Neural crest cell (in vitro differentiated cells): Measurements from ENCODE around the gene ITIH3. TPM values are rescaled to one million over a fixed set of nuclear protein-coding genes. Genes with fewer than 3 reads are reported as not detected.
A peak's percentile ranks its signal among the peaks of the same experiment; 100 is the strongest.

ENCODE experiments used
- DNase-seq: peaks from one replicate; pipeline ENCODE4 v3.0.0; 2021; ENCODE audit warnings: low read depth, mixed read lengths, low spot score
- H3K27ac Mint-ChIP-seq: one replicate; pipeline ENCODE4 v1.8.0; 2021; ENCODE audit warnings: mild to moderate bottlenecking, mixed read lengths; ENCODE audit not compliant: unreplicated experiment
- H3K27me3 Mint-ChIP-seq: 2 replicates; pipeline ENCODE4 v1.8.0; 2021; ENCODE audit warnings: low read depth, mild to moderate bottlenecking, mixed read lengths
- H3K36me3 Mint-ChIP-seq: 2 replicates; pipeline ENCODE4 v1.8.0; 2021; ENCODE audit warnings: low read depth, mild to moderate bottlenecking, mixed read lengths
- H3K4me1 Mint-ChIP-seq: 2 replicates; pipeline ENCODE4 v1.8.0; 2021; ENCODE audit warnings: mixed read lengths
- H3K4me3 Mint-ChIP-seq: one replicate; pipeline ENCODE4 v1.8.0; 2021; ENCODE audit warnings: mild to moderate bottlenecking, mixed read lengths
- H3K9me3 Mint-ChIP-seq: 2 replicates; pipeline ENCODE4 v1.8.0; 2021; ENCODE audit warnings: mixed read lengths
- CTCF ChIP-seq: fragments of 200-600 bp; sonication (generic); conservative IDR thresholded peaks from 2 replicates; pipeline ENCODE4 v1.5.0; 2021; ENCODE audit warnings: antibody characterized with exemption, mild to moderate bottlenecking
- total RNA-seq: library from RNA; stranded (reverse); gene quantifications from 2 replicates; pipeline ENCODE4 v1.2.1, GENCODE V29; 2021

Gene ITIH3
- total RNA-seq, 1 donor from 2014 or later = not detected

- no peak for DNase-seq
- Mint-ChIP-seq H3K27me3 (no peaks in the 10 kb centered on the region), H3K4me3 (no peak overlapping the region), H3K9me3 (no peaks in the 10 kb centered on the region), H3K27ac (no peak overlapping the region), H3K36me3 (peaks cover 3% of the 10 kb centered on the region), H3K4me1 (peaks cover 51% of the 10 kb centered on the region)
- TF ChIP-seq CTCF = no peak
These were observed 42.4 kb downstream of the ITIH3 start for GRCh38 chr3:52836986-52837385.

- Mint-ChIP-seq H3K27me3 (no peaks in the 10 kb centered on the region), H3K27ac (no peak overlapping the region), H3K4me1 (peaks cover 63% of the 10 kb centered on the region), H3K9me3 (no peaks in the 10 kb centered on the region), H3K4me3 (no peak overlapping the region), H3K36me3 (peaks cover 3% of the 10 kb centered on the region)
- no peak for DNase-seq
- no peak for TF ChIP-seq CTCF
These were observed 44.1 kb downstream of the ITIH3 start for GRCh38 chr3:52838561-52839267.

- H3K4me3 Mint-ChIP-seq = no peak overlapping the region
- H3K27me3 Mint-ChIP-seq = no peaks in the 10 kb centered on the region
- no peaks in the 10 kb centered on the region for H3K9me3 Mint-ChIP-seq
- H3K27ac Mint-ChIP-seq = no peak overlapping the region
- no peak for DNase-seq
- H3K36me3 Mint-ChIP-seq = peaks cover 3% of the 10 kb centered on the region
- H3K4me1 Mint-ChIP-seq = peaks cover 61% of the 10 kb centered on the region
- no peak for TF ChIP-seq CTCF
These were observed 44.6 kb downstream of the ITIH3 start for GRCh38 chr3:52839268-52839575.

- no peak for TF ChIP-seq CTCF
- H3K36me3 Mint-ChIP-seq = peaks cover 3% of the 10 kb centered on the region
- peaks cover 53% of the 10 kb centered on the region for H3K4me1 Mint-ChIP-seq
- no peak overlapping the region for H3K4me3 Mint-ChIP-seq
- no peaks in the 10 kb centered on the region for H3K9me3 Mint-ChIP-seq
- DNase-seq = no peak
- no peaks in the 10 kb centered on the region for H3K27me3 Mint-ChIP-seq
- H3K27ac Mint-ChIP-seq = peak overlapping the region; percentile 93
These were observed 45.4 kb downstream of the ITIH3 start for GRCh38 chr3:52839892-52840545.

- Mint-ChIP-seq H3K27ac (peak overlapping the region; percentile 78), H3K36me3 (peaks cover 3% of the 10 kb centered on the region), H3K4me3 (peak overlapping the region; percentile 51)
These were observed 46.8 kb downstream of the ITIH3 start for GRCh38 chr3:52841211-52841980.

More at GRCh38 chr3:52841211-52841980, 46.8 kb downstream of the ITIH3 start:
- no peak for DNase-seq
- no peaks in the 10 kb centered on the region for H3K27me3 Mint-ChIP-seq
- H3K9me3 Mint-ChIP-seq = no peaks in the 10 kb centered on the region
- no peak for TF ChIP-seq CTCF
- H3K4me1 Mint-ChIP-seq = peaks cover 44% of the 10 kb centered on the region
